Measurements from ENCODE around the gene APOBEC3A. TPM values are rescaled to one million over a fixed set of nuclear protein-coding genes. Genes with fewer than 3 reads are reported as not detected.

The APOBEC3A gene
- total RNA-seq, 1 experiment from 2014 or later, result not detected

DNA sequence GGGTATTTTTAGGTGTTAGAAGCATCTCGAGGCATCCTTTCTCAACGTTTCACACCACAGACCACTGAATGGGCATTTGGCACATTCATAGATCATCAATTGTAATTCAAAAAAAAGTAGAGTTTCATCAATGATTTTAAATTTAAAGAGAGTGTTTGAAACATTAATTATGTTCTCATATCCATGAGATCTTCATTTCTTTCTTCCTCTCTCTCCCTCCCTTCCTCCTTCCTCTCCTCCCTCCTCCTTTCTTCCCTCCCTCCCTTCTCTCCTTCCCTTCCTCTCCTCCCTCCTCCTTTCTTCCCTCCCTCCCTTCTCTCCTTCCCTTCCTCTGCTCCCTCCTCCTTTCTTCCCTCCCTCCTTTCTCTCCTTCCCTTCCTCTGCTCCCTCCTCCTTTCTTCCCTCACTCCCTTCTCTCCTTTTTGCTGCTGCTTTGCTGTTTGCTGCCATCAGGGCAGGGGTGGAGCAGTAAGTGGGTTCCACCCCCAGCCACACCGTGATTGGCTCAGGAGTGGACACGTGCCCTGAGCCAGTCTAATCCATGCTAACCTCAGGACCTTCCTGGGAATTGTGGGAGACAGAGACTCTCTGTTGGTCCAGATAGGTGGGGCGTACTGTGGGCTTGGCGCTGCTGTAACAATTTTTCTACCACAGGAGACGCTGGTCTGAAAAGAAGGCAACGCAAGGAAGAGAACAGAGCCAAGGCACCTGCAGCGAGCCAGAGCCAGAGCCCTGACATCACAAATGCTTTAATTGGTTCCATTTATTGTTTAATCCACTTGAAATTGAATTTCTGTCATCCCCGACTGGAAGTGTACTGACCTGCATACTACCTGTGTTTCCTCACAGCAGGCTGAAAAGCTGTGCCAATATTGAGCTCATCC, 33.7 kb upstream of the APOBEC3A start:
- Mint-ChIP-seq H3K4me1 (ENCODE audit: low read depth, unreplicated experiment) (peaks cover 13% of the 10 kb centered on the region), H3K9me3 (ENCODE audit: unreplicated experiment) (no peaks in the 10 kb centered on the region), H3K27ac (ENCODE audit: unreplicated experiment) (peak overlapping the region; percentile 76), H3K27me3 (ENCODE audit: insufficient read depth, unreplicated experiment) (no peaks in the 10 kb centered on the region), H3K36me3 (ENCODE audit: insufficient read depth, unreplicated experiment) (no peaks in the 10 kb centered on the region), H3K4me3 (ENCODE audit: unreplicated experiment) (peak overlapping the region; percentile 66)
- Histone ChIP-seq H3K27me3 (replicated peaks; ENCODE audit: control insufficient read depth, insufficient read depth, low read length) (no peaks in the 10 kb centered on the region), H3K9me3 (no peaks in the 10 kb centered on the region), H3K36me3 (ENCODE audit: control insufficient read depth, insufficient read depth, low read length) (no peaks in the 10 kb centered on the region), H3K4me1 (peaks cover 55% of the 10 kb centered on the region), H3K4me3 (ENCODE audit: low read depth, low read length) (peak overlapping the region; percentile 3)
- BruUV-seq (replicated peaks), result TSS peak; percentile 53
- DNase-seq, result peak; percentile 92 to 95
- POLR2A ChIA-PET, result interaction anchor here (0.9 to 1.4 kb wide), 4 partner anchors 52 to 80 kb away, joined by 3 to 14 read pairs (median 5); partner anchors contain the start of genes APOBEC3B and CBX6
- intact Hi-C loops (cut with micrococcal nuclease; ENCODE audit: unreplicated experiment), result loop anchor here (1.0 to 2.0 kb wide), 4 partner anchors 22 to 59 kb away; partner anchors contain the start of genes APOBEC3B and CBX6
- TF ChIP-seq, protein P1, sequence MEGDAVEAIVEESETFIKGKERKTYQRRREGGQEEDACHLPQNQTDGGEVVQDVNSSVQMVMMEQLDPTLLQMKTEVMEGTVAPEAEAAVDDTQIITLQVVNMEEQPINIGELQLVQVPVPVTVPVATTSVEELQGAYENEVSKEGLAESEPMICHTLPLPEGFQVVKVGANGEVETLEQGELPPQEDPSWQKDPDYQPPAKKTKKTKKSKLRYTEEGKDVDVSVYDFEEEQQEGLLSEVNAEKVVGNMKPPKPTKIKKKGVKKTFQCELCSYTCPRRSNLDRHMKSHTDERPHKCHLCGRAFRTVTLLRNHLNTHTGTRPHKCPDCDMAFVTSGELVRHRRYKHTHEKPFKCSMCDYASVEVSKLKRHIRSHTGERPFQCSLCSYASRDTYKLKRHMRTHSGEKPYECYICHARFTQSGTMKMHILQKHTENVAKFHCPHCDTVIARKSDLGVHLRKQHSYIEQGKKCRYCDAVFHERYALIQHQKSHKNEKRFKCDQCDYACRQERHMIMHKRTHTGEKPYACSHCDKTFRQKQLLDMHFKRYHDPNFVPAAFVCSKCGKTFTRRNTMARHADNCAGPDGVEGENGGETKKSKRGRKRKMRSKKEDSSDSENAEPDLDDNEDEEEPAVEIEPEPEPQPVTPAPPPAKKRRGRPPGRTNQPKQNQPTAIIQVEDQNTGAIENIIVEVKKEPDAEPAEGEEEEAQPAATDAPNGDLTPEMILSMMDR (IDR thresholded peaks at IDR 0.05; ENCODE audit: insufficient read depth in 1 of 2, low read depth in 1 of 2, low read length in 1 of 2, severe bottlenecking in 1 of 2, unreplicated experiment in 1 of 2), result peak; percentile 27 to 29
- CTCF ChIA-PET, result interaction anchor here (0.6 to 1.4 kb wide), 7 partner anchors 38 to 155 kb away, joined by 3 to 6 read pairs (median 4); partner anchors contain the start of gene APOBEC3B

DNA sequence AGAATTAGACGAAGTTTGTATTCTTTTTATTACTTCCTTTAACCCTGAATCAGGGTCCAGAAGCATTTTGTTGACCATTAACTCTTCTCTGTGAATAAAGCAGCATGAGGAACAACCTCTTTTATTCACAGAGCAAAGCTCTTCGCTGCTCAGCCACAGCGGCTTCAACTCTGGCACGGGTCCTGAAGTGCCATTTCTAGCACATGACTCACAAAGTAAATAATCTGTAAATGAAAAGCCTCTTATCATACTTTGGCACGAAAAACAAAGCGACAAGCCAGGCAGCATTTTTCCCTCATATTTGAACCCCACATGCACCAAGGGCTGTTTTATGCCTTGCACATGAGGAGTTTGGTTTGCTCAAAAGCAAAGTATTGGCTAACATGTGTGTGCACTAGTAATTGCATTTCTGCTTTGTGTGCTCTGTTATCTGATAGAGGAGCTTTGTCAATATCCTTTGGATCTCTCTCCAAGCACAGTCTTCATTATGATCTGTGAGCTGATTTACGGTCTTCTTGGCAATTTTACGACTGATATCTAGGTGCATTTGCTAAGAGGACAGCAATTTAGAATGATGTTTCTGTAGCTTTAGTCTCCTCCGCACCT, 33.0 kb upstream of the APOBEC3A start:
- Mint-ChIP-seq H3K27ac (ENCODE audit: unreplicated experiment) (peak overlapping the region; percentile 76), H3K27me3 (ENCODE audit: insufficient read depth, unreplicated experiment) (no peaks in the 10 kb centered on the region), H3K4me1 (ENCODE audit: low read depth, unreplicated experiment) (peaks cover 13% of the 10 kb centered on the region), H3K36me3 (ENCODE audit: insufficient read depth, unreplicated experiment) (no peaks in the 10 kb centered on the region), H3K9me3 (ENCODE audit: unreplicated experiment) (no peaks in the 10 kb centered on the region), H3K4me3 (ENCODE audit: unreplicated experiment) (peak overlapping the region; percentile 66)
- Histone ChIP-seq H3K36me3 (ENCODE audit: control insufficient read depth, insufficient read depth, low read length) (no peaks in the 10 kb centered on the region), H3K4me3 (ENCODE audit: low read depth, low read length) (peak overlapping the region; percentile 3), H3K9me3 (no peaks in the 10 kb centered on the region), H3K4me1 (peaks cover 55% of the 10 kb centered on the region), H3K27me3 (replicated peaks; ENCODE audit: control insufficient read depth, insufficient read depth, low read length) (no peaks in the 10 kb centered on the region)
- CTCF ChIA-PET, result interaction anchor here (0.6 to 1.4 kb wide), 8 partner anchors 17 to 155 kb away, joined by 3 to 6 read pairs (median 4); partner anchors contain the start of gene APOBEC3B
- TF ChIP-seq, protein P1 (IDR thresholded peaks at IDR 0.05; ENCODE audit: insufficient read depth in 1 of 2, low read depth in 1 of 2, low read length in 1 of 2, severe bottlenecking in 1 of 2, unreplicated experiment in 1 of 2), result no peak
- TSS peak; percentile 98 for BruUV-seq (replicated peaks)
- POLR2A ChIA-PET, result interaction anchor here (0.9 to 1.4 kb wide), 4 partner anchors 53 to 81 kb away, joined by 3 to 14 read pairs (median 5); partner anchors contain the start of genes APOBEC3B and CBX6
- DNase-seq, result peak; percentile 85 to 90
- intact Hi-C loops (cut with micrococcal nuclease; ENCODE audit: unreplicated experiment), result loop anchor here (1.0 to 2.0 kb wide), 4 partner anchors 21 to 58 kb away; partner anchors contain the start of genes APOBEC3B and CBX6

- Histone ChIP-seq H3K36me3 (ENCODE audit: control insufficient read depth, insufficient read depth, low read length) (no peaks in the 10 kb centered on the region), H3K4me3 (ENCODE audit: low read depth, low read length) (no peak overlapping the region), H3K27me3 (replicated peaks; ENCODE audit: control insufficient read depth, insufficient read depth, low read length) (no peaks in the 10 kb centered on the region), H3K4me1 (peaks cover 50% of the 10 kb centered on the region), H3K9me3 (no peaks in the 10 kb centered on the region)
- Mint-ChIP-seq H3K27me3 (ENCODE audit: insufficient read depth, unreplicated experiment) (no peaks in the 10 kb centered on the region), H3K4me3 (ENCODE audit: unreplicated experiment) (peak overlapping the region; percentile 66), H3K27ac (ENCODE audit: unreplicated experiment) (peak overlapping the region; percentile 39), H3K9me3 (ENCODE audit: unreplicated experiment) (no peaks in the 10 kb centered on the region), H3K36me3 (ENCODE audit: insufficient read depth, unreplicated experiment) (no peaks in the 10 kb centered on the region), H3K4me1 (ENCODE audit: low read depth, unreplicated experiment) (peaks cover 13% of the 10 kb centered on the region)
- ChIA-PET CTCF (no interaction called here), POLR2A (no interaction called here)
- no TSS peak for BruUV-seq (replicated peaks)
- TF ChIP-seq, protein P1 (IDR thresholded peaks at IDR 0.05; ENCODE audit: insufficient read depth in 1 of 2, low read depth in 1 of 2, low read length in 1 of 2, severe bottlenecking in 1 of 2, unreplicated experiment in 1 of 2), result no peak
- intact Hi-C loops (cut with micrococcal nuclease; ENCODE audit: unreplicated experiment), result loop anchor here (2.0 kb wide), 1 partner anchor 39 kb away; no protein-coding TSS in a partner anchor
- DNase-seq, result no peak
These were observed 31.8 kb upstream of the APOBEC3A start for GRCh38 chr22:38925571-38926041.

Measured in Caco-2 (cell line).